Measurements from ENCODE around the gene C5orf46. TPM values are rescaled to one million over a fixed set of nuclear protein-coding genes. Genes with fewer than 3 reads are reported as not detected.
"Not testable (repeated sequence)": the region's sequence is repeated elsewhere in the genome, so short reads cannot be mapped to it uniquely, and the experiment has no call there.

Gene C5orf46
- total RNA-seq, 2 experiments from 2014 or later, result not detected

DNA sequence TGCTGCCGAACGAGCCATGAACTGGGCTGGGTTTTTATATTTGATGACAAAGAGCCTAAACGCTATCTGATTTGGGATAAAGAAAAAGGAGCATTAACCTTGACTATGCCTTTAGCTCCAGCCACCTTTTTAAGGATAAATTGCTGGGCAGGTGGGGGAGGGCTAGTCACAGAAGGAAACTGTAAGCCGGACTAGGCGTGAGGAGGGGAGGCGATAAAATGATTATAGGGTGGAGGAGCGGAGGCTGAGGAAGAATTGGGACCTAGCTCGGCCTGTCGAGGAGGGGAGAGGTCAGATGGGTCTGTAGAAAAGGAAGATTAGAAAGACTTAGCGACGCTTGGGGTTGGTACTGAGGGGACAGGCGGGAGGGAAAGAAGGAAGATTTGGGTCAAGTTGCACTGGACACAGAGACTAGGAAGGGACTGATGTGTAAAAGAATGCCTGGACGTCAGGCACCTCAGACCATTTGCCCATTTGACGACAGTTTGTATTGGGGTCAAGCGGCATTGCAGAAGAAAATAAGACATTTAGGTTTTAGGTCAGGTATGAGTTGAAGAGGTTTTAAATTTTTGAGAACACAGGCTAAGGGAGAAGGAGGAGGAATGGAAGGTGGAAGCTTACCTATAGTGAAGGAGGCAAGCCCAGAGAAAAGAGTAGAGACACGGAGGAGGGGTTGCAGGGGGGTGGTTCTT, 33.4 kb downstream of the C5orf46 start:
- CTCF ChIA-PET (ENCODE audit: unreplicated experiment); BruUV-seq (replicated peaks); intact Hi-C loops (cut with micrococcal nuclease; ENCODE audit: unreplicated experiment); H3K4me2 ChIP-seq (ENCODE audit: low read length); H3K4me3 ChIP-seq (ENCODE audit: low read depth, low read length, poor library complexity, severe bottlenecking); H3K79me2 ChIP-seq (ENCODE audit: insufficient read depth, low read depth, low read length); H3K36me3 ChIP-seq (ENCODE audit: insufficient read depth, low read length); H4K20me1 ChIP-seq (ENCODE audit: insufficient read depth, low read length); H3K4me1 ChIP-seq (ENCODE audit: insufficient read depth, low read length, poor library complexity, severe bottlenecking); H2AFZ ChIP-seq (ENCODE audit: low read length); H3K27ac ChIP-seq (ENCODE audit: low read depth, low read length, poor library complexity, severe bottlenecking); H3K9me2 ChIP-seq (ENCODE audit: insufficient read depth, low read length); POLR2A ChIA-PET; DNase-seq (ENCODE audit: low spot score); H3K9me3 ChIP-seq (ENCODE audit: low read length): not testable (repeated sequence)

DNA sequence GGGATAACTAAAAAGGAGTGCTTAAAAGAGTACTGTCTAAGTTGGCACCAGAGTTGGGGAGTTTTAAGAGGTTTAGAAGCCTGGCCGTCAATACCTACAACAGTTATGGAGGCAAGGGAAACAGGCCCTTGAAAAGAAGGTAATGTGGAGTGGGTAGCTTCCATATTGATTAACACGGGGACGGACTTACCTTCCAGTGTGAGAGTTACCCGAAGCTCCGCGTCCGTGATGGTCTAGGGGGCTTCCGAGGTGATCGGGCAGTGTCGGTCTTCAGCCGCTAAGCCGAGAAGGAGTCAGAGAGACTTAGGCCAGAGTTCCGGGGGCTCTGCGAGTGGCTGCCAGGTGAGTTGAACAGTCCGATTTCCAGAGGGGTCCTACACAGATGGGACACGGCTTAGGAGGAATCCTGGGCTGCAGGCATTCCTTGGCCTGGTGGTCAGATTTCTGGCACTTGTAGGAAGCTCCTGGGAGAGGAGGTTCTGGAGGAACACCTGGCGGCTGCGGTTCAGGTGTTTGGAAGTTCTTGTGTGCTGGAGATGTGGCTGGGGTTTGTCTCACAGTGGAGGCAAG, 34.3 kb downstream of the C5orf46 start:
- H3K36me3 ChIP-seq (ENCODE audit: insufficient read depth, low read length); H3K4me3 ChIP-seq (ENCODE audit: low read depth, low read length, poor library complexity, severe bottlenecking); CTCF ChIA-PET (ENCODE audit: unreplicated experiment); DNase-seq (ENCODE audit: low spot score); H3K79me2 ChIP-seq (ENCODE audit: insufficient read depth, low read depth, low read length); POLR2A ChIA-PET; BruUV-seq (replicated peaks); H3K9me3 ChIP-seq (ENCODE audit: low read length); intact Hi-C loops (cut with micrococcal nuclease; ENCODE audit: unreplicated experiment); H3K4me1 ChIP-seq (ENCODE audit: insufficient read depth, low read length, poor library complexity, severe bottlenecking); H3K9me2 ChIP-seq (ENCODE audit: insufficient read depth, low read length); H4K20me1 ChIP-seq (ENCODE audit: insufficient read depth, low read length); H3K27ac ChIP-seq (ENCODE audit: low read depth, low read length, poor library complexity, severe bottlenecking); H2AFZ ChIP-seq (ENCODE audit: low read length); H3K4me2 ChIP-seq (ENCODE audit: low read length): not testable (repeated sequence)

DNA sequence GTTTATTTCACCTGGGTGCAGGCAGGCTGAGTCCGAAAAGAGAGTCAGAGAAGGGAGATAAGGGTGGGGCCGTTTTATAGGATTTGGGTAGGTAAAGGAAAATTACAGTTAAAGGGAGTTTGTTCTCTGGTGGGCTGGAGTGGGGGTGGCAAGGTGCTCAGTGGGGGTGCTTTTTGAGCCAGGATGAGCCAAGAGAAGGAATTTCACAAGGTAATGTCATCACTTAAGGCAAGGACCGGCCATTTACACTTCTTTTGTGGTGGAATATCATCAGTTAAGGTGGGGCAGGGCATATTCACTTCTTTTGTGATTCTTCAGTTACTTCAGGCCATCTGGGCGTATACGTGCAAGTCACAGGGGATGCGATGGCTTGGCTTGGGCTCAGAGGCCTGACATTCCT, 36.4 kb downstream of the C5orf46 start:
- H4K20me1 ChIP-seq (ENCODE audit: insufficient read depth, low read length); CTCF ChIA-PET (ENCODE audit: unreplicated experiment); H3K4me1 ChIP-seq (ENCODE audit: insufficient read depth, low read length, poor library complexity, severe bottlenecking); intact Hi-C loops (cut with micrococcal nuclease; ENCODE audit: unreplicated experiment); POLR2A ChIA-PET; H3K9me3 ChIP-seq (ENCODE audit: low read length); BruUV-seq (replicated peaks); H3K4me2 ChIP-seq (ENCODE audit: low read length); H3K79me2 ChIP-seq (ENCODE audit: insufficient read depth, low read depth, low read length); DNase-seq (ENCODE audit: low spot score); H3K27ac ChIP-seq (ENCODE audit: low read depth, low read length, poor library complexity, severe bottlenecking); H3K9me2 ChIP-seq (ENCODE audit: insufficient read depth, low read length); H3K4me3 ChIP-seq (ENCODE audit: low read depth, low read length, poor library complexity, severe bottlenecking); H3K36me3 ChIP-seq (ENCODE audit: insufficient read depth, low read length); H2AFZ ChIP-seq (ENCODE audit: low read length): not testable (repeated sequence)

- ChIA-PET POLR2A (interaction anchor here (0.7 kb wide), 1 partner anchor 440 kb away, joined by 5 read pairs; no protein-coding TSS in a partner anchor), CTCF (ENCODE audit: unreplicated experiment) (no interaction called here)
- no peak overlapping the region for H3K4me2 ChIP-seq (ENCODE audit: low read length)
- intact Hi-C loops (cut with micrococcal nuclease; ENCODE audit: unreplicated experiment), result no loop called here
- H3K27ac ChIP-seq (ENCODE audit: low read depth, low read length, poor library complexity, severe bottlenecking), result no peak overlapping the region
- no peaks in the 10 kb centered on the region for H3K9me3 ChIP-seq (ENCODE audit: low read length)
- H3K36me3 ChIP-seq (ENCODE audit: insufficient read depth, low read length), result no peaks in the 10 kb centered on the region
- no TSS peak for BruUV-seq (replicated peaks)
- H3K9me2 ChIP-seq (ENCODE audit: insufficient read depth, low read length), result no peaks in the 10 kb centered on the region
- no peak overlapping the region for H3K4me3 ChIP-seq (ENCODE audit: low read depth, low read length, poor library complexity, severe bottlenecking)
- no peak overlapping the region for H2AFZ ChIP-seq (ENCODE audit: low read length)
- no peak for DNase-seq (ENCODE audit: low spot score)
- H3K79me2 ChIP-seq (ENCODE audit: insufficient read depth, low read depth, low read length), result no peaks in the 10 kb centered on the region
- H4K20me1 ChIP-seq (ENCODE audit: insufficient read depth, low read length), result no peaks in the 10 kb centered on the region
- no peaks in the 10 kb centered on the region for H3K4me1 ChIP-seq (ENCODE audit: insufficient read depth, low read length, poor library complexity, severe bottlenecking)
- no peak for TF ChIP-seq EZH2phosphoT487 (IDR thresholded peaks at IDR 0.05; ENCODE audit: borderline replicate concordance, low read depth, low read length)
- TF ChIP-seq, protein P1, sequence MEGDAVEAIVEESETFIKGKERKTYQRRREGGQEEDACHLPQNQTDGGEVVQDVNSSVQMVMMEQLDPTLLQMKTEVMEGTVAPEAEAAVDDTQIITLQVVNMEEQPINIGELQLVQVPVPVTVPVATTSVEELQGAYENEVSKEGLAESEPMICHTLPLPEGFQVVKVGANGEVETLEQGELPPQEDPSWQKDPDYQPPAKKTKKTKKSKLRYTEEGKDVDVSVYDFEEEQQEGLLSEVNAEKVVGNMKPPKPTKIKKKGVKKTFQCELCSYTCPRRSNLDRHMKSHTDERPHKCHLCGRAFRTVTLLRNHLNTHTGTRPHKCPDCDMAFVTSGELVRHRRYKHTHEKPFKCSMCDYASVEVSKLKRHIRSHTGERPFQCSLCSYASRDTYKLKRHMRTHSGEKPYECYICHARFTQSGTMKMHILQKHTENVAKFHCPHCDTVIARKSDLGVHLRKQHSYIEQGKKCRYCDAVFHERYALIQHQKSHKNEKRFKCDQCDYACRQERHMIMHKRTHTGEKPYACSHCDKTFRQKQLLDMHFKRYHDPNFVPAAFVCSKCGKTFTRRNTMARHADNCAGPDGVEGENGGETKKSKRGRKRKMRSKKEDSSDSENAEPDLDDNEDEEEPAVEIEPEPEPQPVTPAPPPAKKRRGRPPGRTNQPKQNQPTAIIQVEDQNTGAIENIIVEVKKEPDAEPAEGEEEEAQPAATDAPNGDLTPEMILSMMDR (conservative IDR thresholded peaks at IDR 0.05; ENCODE audit: low read length), result no peak
Observed at GRCh38 chr5:147869112-147869511, 37.2 kb downstream of the C5orf46 start.
